Measurements from ENCODE around the gene CDC42SE1.

- TF ChIP-seq CTCF (IDR thresholded peaks at IDR 0.05), result no peak
- TF ChIP-seq PRDM15 (CRISPR knock-in tag; IDR thresholded peaks at IDR 0.05), result no peak
- no peak for TF ChIP-seq MAX (CRISPR knock-in tag; IDR thresholded peaks at IDR 0.05)
Observed at GRCh38 chr1:151051356-151052009, 7.9 kb downstream of the CDC42SE1 start.

Data from WTC11 (cell line).